Measurements from ENCODE around the gene ITSN2.

ITSN2 gene

DNA sequence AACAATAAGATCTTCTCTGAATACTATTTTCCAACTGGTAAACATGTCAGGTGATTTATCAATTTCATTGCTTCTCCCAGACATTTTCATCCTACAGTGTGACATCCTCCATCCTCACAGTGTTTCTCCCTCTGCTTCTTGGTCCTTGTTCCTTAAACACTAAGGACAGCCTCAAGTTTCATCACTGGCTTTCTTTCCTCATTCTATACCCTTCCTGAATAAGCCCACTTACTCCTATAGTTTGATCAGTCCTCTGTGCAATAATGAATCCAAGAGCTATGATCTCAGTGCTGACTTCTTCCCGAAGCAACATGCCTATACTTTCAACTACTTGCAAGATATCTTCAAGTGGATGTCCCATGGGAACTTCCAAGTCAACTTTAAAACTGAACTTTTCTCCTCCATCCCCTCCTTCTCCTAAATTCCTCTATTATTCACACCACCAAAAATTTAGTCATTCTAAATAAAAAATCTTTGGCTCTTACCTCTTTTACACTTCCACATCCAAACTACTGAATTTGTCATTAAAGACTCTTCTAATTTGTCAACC, 97.8 kb downstream of the ITSN2 start:
- DNase-seq = no peak

DNA sequence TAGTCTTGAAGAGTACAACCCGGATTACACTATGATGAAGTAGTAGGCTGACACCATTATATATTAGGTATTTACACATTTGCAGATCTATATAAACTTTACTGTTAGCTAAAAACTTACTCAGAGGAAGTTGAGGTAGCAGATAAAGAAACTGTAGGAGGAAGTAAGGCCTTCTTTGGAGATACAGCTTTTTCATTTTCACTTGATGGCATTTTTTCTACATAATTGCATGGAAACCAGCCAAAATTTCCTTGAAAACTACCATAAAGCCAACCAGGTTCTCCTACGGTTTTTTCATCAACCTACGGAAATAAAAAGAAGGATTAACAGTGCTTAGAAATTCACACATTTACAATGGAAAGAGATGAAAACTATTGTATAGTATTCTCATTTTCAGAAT, 98.9 kb downstream of the ITSN2 start:
- no peak for DNase-seq

DNA sequence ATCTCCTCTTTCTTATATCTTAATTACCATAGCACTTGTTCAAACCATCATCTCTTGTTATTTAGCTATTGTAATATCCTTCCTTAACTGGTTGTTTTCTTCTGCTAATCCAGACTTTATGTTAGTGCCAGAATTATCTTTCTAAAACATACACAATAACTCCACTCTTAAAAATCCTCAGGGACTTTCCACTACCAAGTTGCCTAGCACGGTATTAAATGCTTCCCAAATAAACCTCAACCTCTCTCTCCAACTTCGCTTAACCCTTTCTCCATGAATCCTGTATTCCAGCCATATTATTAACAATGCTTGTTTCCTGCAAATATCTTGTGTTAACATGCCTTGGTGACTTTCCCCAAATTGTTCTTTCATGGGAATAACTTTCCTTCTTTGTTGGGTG, 101.0 kb downstream of the ITSN2 start:
- no peak for DNase-seq

DNA sequence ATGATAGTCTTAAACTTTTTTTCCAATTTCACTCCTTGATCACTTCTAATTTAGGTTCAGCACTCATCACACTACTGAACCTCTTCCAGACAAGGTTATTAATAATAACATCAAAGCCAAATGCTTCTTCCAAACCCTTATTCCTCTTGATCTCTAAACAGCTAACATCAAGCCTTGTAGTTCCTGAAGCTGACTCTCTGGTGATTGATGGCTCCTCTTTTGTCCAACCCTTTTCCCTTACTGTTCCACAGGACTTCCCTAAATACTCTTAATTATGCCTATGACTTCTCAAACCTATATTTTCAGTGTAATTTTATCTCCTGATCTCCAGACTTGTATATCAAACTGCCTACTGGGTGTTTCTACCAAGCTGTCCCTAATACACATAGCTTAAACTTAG, 101.6 kb downstream of the ITSN2 start:
- DNase-seq = no peak

DNA sequence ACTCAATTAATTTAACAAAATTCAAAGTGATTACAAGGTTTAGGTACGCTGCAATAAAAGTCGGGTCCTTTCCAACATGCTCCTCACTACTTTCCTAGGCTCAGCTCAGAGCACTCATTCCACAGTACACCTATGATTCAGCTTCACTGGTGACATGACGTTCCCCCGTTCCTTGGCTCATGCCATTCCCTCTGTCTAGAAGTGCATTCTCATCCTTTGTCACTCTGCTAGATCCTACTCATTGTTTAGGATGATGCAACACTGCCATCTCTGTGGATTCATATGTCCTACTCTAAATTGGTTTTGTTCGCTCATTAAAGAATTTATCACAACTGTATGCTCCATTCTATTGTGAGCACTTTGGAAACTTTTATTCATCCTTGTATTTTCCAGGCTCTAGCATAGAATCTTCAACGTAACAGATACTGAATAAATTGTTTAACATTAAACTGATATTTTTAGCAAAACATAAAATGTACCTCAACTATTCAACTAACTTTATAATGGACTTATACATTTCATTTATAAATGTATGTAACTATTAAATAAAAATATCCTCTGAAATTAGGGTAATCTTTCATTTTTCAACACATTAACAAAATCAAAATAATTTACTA, 106.9 kb downstream of the ITSN2 start:
- DNase-seq = no peak

DNA sequence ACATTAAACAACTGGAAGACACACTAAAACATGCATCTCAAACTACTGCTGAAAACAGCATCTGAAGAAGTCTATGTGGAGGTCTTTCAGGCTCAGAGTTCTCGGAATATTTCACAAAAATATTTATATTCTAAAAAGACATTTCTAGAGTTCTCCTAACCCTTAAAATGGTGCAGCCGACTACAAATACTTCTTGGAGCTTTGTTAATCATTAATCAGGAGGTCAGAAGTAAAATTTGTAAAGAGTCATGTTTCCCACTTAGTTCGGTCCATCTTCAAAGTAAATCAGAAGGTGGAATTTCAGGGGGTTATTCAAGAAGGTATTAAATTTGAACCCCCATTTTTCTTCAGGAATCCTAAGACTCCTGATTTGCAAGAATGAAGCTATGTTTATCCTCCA, 112.7 kb downstream of the ITSN2 start:
- DNase-seq = no peak

DNA sequence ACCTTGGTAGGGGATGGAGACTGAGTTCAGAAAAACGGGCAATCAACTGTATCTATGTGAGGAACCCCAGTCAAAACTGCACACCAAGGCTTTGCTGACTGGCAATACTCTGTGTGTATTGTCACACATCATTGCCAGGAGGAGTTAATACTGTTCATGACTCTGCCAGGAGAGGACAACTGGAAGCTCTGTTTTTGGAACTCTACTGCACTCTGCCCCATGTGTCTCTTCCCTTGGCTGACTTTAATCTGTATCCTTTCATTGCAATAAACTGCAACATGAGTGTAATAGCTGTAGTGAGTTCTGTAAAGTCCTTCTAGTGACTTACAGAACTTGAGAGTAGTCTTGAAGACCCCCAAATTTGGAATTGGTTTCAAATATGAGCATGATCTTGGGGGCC, 113.2 kb downstream of the ITSN2 start:
- no peak for DNase-seq

DNA sequence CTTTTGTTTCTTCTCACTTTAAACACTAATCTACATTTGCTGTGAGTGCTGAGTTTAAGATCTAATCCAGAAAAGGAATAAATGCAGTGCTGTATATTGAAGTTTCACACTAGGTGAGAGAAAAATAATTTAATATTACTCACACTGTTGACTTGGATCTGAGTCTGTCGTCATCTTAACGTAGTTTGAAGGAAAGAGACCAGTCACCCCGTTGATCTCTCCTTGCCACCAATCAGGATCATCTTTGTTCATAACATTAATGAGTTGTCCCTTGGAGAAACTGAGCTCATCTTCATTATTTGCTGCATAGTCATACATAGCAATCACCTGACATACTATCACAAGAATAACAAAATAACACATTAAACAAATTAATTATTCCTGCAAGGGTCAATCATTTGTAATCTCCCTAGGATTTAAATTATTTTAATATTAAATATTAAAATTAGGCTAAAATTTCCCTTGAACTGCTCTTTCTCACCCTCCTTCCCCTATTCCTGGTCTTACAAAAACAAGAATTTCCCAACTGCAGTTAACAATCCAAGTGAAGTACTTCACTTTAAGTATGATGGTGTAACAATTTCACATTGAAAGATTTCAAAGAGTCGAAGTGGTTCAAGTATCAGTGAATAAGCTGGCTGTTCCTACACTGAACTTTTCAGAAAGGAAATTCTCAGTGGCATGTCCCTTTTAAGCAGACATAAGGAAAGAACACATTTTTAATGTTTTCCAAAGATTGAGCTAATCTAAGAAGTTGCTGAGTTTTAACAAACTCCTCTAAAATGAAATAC, 114.2 kb downstream of the ITSN2 start:
- DNase-seq = no peak

DNA sequence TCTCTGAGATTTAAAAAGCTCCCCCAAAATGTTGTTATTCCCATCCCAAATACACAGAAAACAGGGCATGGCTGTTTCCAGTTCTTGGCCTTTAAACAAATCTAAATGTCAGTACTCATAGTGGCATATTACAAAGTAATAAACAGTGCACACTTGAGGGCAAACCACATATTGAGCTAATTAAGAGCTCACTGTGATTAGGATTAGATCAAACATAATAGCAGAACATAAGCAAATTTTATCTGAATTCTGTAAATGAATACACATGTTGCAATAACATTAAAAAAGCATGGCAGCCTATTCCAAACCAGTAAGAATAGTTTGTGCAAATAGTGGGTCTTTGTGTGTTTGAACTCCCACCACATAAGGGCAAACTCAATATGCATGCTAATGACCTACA, 118.8 kb downstream of the ITSN2 start:
- DNase-seq = no peak

DNA sequence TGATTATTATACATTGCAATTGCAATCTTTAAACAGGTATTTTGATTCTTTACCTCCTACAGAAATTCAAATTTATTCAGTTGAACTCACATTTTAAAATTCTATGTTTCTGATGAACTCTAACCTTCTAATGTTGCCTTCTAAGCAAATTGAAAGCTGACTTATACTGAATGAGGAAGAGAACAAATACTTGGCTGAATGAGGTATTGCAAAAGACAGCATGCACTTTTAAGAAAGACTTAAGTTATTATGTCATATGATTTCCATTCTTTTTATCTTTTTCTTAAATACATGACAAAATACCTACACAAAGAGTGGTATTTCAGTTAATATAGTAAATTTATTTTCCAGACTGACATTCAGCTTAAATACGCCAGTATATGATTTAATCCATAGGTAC, 120.8 kb downstream of the ITSN2 start:
- no peak for DNase-seq

DNA sequence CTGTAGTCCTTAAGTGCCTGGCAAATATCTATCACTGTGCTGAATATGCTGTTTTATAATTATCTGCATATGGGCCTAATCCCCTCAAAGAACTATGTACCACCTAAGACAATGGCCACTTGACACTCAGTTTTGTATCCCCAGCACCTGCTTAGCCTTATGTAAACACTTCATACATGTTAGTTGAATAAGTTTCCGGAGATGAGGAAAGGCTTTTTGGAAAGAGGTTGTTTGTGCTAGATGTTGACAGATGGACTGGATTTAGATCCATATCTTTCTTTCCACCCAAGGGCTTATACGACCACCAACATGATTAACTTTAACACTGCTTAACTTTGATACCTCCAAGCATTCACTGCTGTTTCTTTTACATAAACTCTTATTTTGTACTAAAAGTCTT, 122.2 kb downstream of the ITSN2 start:
- DNase-seq = no peak

DNA sequence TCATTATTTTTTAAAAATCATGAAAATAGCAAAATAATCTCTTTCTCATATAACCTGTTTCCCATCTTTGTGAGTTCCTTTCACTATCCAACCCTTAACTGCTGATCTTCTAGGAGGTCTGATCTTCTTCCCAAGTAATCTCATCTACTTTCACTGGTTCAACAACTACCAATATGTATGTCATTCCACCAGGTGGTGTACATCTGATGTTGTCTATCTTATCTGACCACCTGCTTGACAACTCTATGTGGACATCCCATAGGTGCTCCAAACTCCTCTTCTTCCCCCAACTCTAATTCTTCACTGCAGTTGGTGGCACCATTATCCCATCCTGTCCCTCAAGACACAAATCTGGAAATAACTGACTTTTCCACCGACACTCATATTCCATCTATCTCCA, 123.0 kb downstream of the ITSN2 start:
- no peak for DNase-seq

DNA sequence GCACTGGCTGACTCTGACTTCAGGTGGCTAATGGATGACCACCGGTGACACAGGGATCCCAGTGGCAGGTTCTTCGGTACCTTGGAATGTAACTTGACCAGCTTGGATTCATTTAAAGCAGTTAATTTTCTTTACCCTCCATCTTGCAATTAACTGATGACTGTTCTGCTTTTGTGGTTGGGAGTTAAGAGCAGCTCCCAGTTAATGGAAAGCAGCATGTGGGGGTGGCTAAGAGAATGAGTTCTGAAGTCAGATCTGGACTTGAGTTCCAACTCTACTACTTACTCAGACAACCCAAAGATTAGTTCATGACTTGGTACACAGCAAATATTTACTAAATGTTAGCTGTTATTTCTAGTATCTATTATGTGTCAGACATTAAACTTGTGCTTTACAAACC, 127.0 kb downstream of the ITSN2 start:
- DNase-seq = no peak

DNA sequence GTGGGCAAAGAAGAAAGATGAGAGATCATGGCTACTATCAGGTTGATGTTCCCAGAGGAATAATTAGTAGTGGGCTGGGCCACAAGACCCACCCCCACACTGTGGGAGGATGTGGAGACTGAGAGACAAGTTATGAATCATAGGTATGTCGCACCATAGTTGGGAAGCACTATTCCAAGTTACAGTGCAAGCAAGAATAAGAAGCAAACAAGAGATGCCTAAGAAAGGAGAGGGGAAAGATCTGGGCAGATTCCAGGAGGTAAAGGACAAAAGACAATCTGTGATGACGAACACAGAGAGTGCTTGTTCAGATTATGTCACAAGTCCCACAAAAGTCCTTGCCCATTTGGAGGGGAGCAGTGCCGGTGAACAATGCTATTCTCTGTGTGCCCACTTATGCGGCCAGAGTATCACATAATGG, 128.9 kb downstream of the ITSN2 start:
- DNase-seq = no peak

DNA sequence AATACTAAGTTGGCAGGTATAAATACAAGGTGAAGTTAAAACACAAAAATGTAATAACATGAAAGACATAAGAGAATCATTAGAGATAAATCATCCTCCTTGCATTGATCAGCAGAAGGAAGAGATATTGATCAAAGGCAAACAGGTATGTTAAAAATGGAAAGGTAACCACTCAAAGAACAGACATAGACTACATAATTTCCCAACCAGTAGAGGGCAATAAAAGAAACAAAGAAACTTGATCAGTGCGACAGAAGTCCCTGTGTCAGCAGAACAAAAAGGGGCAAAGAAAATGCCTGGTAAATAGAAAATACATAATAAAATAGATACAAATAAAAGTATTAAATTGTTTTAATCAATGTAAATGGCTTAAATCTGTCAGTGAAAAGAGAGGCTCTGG, 131.9 kb downstream of the ITSN2 start:
- no peak for DNase-seq

DNA sequence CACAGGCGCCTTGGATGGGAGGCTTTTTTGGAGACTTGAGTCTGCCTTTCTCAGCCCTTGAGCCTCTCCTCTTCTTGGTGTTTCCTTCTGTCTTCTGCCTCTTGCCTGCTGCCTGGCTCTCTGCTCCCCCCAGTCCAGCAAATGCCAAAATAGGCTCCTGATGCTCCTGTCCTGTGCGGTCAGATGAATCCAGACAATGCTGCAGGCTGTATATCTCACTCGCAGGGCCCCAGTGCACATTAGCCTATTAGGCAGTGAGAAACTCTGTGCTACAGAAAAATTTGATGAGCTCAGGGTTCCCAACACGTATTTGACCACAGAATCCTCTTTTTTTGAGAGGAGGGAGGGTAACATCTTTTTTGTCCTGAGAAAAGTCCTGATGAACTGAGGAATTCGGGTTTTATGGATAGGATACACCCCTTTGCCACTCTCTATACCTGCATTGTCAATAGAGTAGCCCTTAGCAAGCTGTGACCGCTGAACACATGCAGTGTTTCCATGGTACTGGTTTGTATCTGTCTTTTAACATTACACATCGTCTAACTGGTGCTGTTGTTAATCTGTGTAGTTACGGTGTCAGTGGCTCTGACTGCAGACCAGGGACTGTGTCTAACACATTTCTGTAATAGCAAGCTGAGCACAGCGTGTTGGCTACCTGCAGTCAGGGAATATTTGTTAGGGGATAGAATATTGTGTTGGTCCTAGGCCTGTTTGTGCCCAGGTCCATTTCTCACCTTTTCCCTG, 134.7 kb downstream of the ITSN2 start:
- no peak for DNase-seq

DNA sequence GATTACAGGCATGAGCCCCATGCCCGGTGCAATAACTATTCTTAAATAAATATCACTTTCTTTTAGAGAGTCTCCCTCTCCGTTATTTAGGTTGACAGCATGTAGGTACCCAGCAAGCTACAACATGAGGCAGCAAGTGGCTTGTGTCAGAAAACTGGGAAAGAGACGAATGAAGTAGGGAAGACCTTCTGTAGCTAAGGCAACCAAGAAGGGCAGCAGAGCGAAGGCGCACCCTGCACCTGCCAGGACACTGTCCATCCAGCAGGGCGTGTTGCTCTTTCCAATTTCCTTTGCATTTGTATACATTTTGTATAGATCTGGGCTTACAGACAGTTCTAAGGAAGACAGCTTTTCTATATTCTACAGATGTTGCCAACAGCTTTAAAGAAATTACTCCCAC, 137.4 kb downstream of the ITSN2 start:
- DNase-seq = no peak

DNA sequence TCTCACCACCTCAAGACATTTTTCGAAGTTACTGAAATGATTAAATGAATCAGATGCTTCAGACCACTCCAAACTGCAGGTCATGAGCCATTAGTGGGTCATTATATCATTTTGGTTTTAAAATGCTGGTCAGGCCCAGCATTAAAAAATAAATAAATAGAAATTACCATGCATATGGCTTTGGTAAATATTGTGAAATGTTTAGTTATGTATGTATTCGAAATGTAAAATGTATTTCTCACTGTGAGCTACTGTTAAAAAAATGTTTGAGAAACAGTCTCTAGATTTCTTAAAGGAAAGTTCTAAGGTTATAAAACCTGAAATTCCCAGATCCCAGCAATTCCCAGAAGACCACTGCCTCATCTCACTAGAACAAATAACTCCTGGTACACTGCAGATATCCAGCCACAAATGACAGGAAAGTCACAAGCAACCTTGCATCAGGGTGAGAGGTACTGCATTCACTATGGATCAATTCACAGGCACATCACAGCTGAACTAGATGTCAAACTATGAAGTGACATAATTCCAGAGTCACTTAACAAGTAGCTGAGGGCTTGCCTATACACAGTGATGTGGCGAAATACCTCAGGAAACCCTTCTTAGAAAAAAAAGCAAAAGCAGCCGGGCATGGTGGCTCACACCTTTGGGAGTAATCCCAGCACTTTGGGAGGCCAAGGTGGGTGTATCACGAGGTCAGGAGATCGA, 138.8 kb downstream of the ITSN2 start:
- no peak for DNase-seq

DNA sequence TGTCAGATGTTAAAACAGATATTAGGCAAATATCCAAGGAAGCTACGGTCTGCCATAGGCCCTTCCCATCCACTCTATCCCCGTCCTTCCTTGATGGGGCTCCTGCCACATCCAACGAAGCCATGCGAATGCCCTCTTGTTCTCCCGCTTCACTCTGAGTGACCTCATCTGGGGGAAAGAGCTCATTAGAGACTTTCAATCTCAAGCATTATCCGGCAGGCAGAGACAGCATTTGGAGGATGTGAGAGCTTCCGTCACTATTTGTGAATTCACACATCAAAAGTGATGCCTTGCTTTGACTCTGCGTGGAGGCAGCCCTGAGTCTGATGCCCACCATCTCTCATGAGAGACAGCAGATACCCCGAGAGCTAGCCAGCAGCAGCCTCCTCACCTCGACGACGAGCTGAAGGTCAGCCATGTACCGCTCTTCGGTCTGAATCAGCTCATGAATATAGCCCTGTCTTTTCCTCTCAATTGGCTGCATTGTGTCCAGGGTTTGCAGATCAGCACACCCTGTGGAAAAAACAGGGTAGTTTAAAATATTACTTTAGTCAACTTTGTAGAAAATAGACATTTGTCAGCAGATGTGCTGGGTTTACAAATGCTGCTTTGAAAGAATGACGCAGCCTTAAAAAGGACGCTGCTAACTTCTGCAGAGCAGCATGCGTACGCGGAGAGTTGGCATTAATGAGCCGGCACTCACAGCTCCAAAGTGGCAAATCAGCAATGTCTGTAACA, 139.6 kb downstream of the ITSN2 start:
- no peak for DNase-seq

DNA sequence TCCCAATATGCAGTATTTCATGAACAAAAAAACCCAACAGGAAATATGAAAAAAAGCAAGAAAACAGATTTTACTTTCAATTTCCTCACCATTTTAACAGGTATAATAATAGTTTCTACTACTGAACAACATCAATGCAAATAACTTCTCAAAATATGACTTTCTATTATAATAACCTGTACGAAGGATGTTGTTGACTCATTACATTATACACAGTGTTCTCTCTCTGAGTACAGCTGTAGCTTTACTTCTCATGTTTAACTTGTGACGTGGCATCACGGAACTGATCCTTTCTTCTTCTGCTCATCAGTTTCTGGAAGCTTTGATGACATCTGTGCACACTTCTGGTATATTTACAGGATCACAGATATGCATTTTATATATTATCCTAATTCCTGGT, 145.5 kb downstream of the ITSN2 start:
- DNase-seq = no peak

DNA sequence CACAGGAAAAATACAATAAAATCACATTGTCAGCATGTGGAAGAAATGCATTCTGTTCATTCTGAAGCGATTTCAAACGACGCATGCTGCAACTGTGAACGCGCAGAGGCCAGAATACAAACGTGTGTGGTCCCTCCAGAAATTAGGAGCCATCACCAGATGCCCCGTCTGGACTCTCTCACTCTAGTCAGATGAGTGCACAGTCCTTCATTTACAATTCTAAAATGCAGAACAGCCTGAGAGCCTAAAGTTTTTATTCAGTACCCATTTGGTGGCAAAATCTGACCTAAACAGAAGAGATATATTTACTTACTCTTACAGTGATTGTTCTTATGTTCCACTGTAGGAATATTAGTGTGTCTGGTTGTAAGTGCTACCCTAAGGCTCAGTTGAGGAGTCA, 148.9 kb downstream of the ITSN2 start:
- no peak for DNase-seq

DNA sequence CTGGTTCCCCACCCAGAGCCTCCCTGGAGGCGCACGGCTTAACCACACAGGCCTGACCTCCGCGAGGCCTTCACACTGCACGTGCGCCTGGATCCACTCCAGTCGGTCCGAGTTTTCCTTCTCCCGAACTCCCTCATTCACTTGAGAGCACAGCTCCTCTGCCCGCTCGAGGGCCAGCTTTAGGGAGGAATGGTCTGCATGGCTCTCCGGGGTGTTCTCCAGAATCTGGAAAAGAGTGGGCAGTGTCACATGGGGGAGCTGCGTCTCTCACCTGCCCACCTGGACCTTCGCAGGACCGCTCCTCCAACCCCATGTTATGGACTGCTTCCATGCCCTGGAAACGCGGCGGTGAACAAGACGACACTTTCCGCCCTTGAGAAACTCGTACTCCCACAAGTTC, 149.6 kb downstream of the ITSN2 start:
- no peak for DNase-seq

DNA sequence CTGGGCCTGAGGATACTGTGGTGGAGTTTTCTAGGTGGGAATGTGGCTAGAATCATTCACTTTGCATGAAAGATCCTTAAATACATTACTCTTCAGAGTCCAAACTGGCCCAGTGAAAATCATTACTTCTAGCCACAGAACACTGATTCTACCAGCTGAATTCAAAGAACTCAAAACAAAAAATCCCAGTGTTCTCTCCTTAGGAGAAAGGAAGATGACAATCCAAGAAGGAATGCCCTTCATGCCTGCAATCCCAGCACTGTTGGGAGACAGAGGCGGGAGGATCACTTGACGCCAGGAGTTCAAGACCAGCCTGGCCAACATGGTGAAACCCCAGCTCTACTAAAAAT, 150.3 kb downstream of the ITSN2 start:
- no peak for DNase-seq
